HepG2 (cell line): ENCODE data around the gene CCL16. TPM values are rescaled to one million over a fixed set of nuclear protein-coding genes. Genes with fewer than 3 reads are reported as not detected.

Source experiments
- ATAC-seq: fragments of 200-7000 bp; cut with Tn5 transposase; 3 replicates; pipeline ENCODE4 v1.9.1; 2020; ENCODE audit warnings: mild to moderate bottlenecking, moderate library complexity
- BruUV-seq: library from RNA; stranded (reverse); fragments of 400-500 nt; replicated peaks from 2 replicates; lab custom pipeline; 2021; lab: Mats Ljungman, UMichigan
- CTCF ChIA-PET: fragments of 300-600 bp; formaldehyde crosslinking; extraction: SDS; loops from one replicate; lab custom pipeline; 2021; ENCODE audit warnings: low total read pairs, inconsistent platforms, low intra/inter-chr PET ratio; lab: Yijun Ruan, JAX
- POLR2A ChIA-PET: fragments of 350-600 bp; sonication (Branson Sonifier 250); formaldehyde crosslinking; loops from one replicate; lab custom pipeline; 2020; ENCODE audit warnings: antibody characterized with exemption, inconsistent platforms; lab: Yijun Ruan, JAX
- DNase-seq: peaks from one replicate; pipeline ENCODE4 v3.0.0-alpha.2; 2015; ENCODE audit warnings: low spot score
- FAIRE-seq: peaks from 3 replicates; lab custom pipeline; 2011; peaks lifted over from hg19 to GRCh38; lab: Jason Lieb, UNC
- H2AFZ ChIP-seq: one replicate; pipeline ENCODE4 v1.6.1; 2011; ENCODE audit warnings: low read length, inconsistent platforms
- H3K27ac ChIP-seq: fragments of 300-600 bp; 3 replicates; pipeline ENCODE4 v1.8.0; 2011; ENCODE audit warnings: mixed run types, mild to moderate bottlenecking, mixed read lengths, low read length, inconsistent platforms; ENCODE audit not compliant: insufficient read depth; ENCODE audit errors: extremely low read length
- H3K27me3 ChIP-seq, 2 experiments: fragments of 200-600 bp in 1 of 2; 2 replicates in 1 of 2; 3 replicates in 1 of 2; pipeline versions ENCODE4 v1.6.0 to v1.8.0; 2011; ENCODE audit warnings: low read length in 2 of 2, mild to moderate bottlenecking in 2 of 2, moderate library complexity in 2 of 2, inconsistent platforms in 1 of 2; ENCODE audit not compliant: insufficient read depth in 2 of 2, control insufficient read depth in 1 of 2
- H3K36me3 ChIP-seq, 2 experiments: fragments of 200-600 bp in 1 of 2; replicated peaks in 1 of 2; 2 replicates in 1 of 2; 3 replicates in 1 of 2; pipeline versions ENCODE4 v1.5.1 to v1.8.0; 2011; ENCODE audit warnings: low read length in 2 of 2, inconsistent platforms in 1 of 2; ENCODE audit not compliant: insufficient read depth in 2 of 2, control insufficient read depth in 1 of 2
- H3K4me1 ChIP-seq: 2 replicates; pipeline ENCODE4 v1.5.1; 2012; ENCODE audit warnings: low read length, inconsistent platforms; ENCODE audit not compliant: insufficient read depth
- H3K4me2 ChIP-seq: 2 replicates; pipeline ENCODE4 v1.6.0; 2011; ENCODE audit warnings: low read depth, low read length, inconsistent platforms
- H3K4me3 ChIP-seq, 3 experiments: fragments of 200-600 bp in 1 of 3; sonication (generic), shearing (Covaris generic) in 1 of 3; replicated peaks in 1 of 3; 2 replicates each; pipeline ENCODE4 v1.5.1; 2011 to 2016; ENCODE audit warnings: low read length in 3 of 3, inconsistent platforms in 2 of 3, low read depth in 2 of 3, mild to moderate bottlenecking in 2 of 3, control low read depth in 1 of 3, mixed read lengths in 1 of 3; ENCODE audit not compliant: insufficient read depth in 1 of 3
- H3K79me2 ChIP-seq: one replicate; pipeline ENCODE4 v1.6.1; 2011; ENCODE audit warnings: low read length, inconsistent platforms; ENCODE audit not compliant: insufficient read depth
- H3K9ac ChIP-seq: 2 replicates; pipeline ENCODE4 v1.6.0; 2011; ENCODE audit warnings: mild to moderate bottlenecking, low read depth, low read length, inconsistent platforms; ENCODE audit not compliant: insufficient read depth
- H3K9me3 ChIP-seq: 2 replicates; pipeline ENCODE4 v1.5.1; 2012; ENCODE audit warnings: mild to moderate bottlenecking, low read length
- H4K20me1 ChIP-seq: 2 replicates; pipeline ENCODE4 v1.6.0; 2011; ENCODE audit warnings: inconsistent platforms, mild to moderate bottlenecking, low read length, moderate library complexity; ENCODE audit not compliant: insufficient read depth
- FOXA1 ChIP-seq, 2 experiments: fragments of 450-650 bp in 1 of 2; sonication (generic) in 1 of 2; formaldehyde crosslinking in 1 of 2; IDR thresholded peaks; 2 replicates each; pipeline versions ENCODE4 v1.4.0 to v1.6.1; 2016 to 2020; ENCODE audit warnings: missing genetic modification reagents in 1 of 2
- HOXD1 ChIP-seq: sonication (generic); formaldehyde crosslinking; IDR thresholded peaks from 2 replicates; pipeline ENCODE4 v1.5.0; 2020; ENCODE audit warnings: missing genetic modification reagents
- ISL2 ChIP-seq: sonication (generic); formaldehyde crosslinking; IDR thresholded peaks from 2 replicates; pipeline ENCODE4 v1.5.0; 2020; ENCODE audit warnings: missing genetic modification reagents
- KMT2B ChIP-seq: IDR thresholded peaks from 2 replicates; pipeline ENCODE4 v1.6.1; 2016; ENCODE audit warnings: missing genetic modification reagents, missing compliant biosample characterization
- MIER3 ChIP-seq: IDR thresholded peaks from 2 replicates; pipeline ENCODE4 v1.6.1; 2016; ENCODE audit warnings: missing compliant biosample characterization, borderline replicate concordance
- PHF21A ChIP-seq: sonication (generic); formaldehyde crosslinking; IDR thresholded peaks from 2 replicates; pipeline ENCODE4 v1.5.0; 2020; ENCODE audit warnings: mild to moderate bottlenecking, missing genetic modification reagents
- ZNF124 ChIP-seq: sonication (generic); formaldehyde crosslinking; IDR thresholded peaks from 2 replicates; pipeline ENCODE4 v1.4.0; 2020; ENCODE audit warnings: missing genetic modification reagents
- ZNF33A ChIP-seq: sonication (generic); formaldehyde crosslinking; IDR thresholded peaks from 2 replicates; pipeline ENCODE4 v1.5.1; 2020; ENCODE audit warnings: missing genetic modification reagents, mild to moderate bottlenecking, moderate library complexity, borderline replicate concordance
- ZNF33B ChIP-seq: sonication (generic); formaldehyde crosslinking; IDR thresholded peaks from 2 replicates; pipeline ENCODE4 v1.5.1; 2020; ENCODE audit warnings: mild to moderate bottlenecking, missing genetic modification reagents
- WGBS: methylation state at CpG from one replicate; pipeline ENCODE4 v1.1.6; 2017; ENCODE audit warnings: low lambda C conversion rate; 5-methylcytosine and 5-hydroxymethylcytosine counted together
- in situ Hi-C: cut with HindIII; loops from 2 replicates; pipeline ENCODE4 v1.10.0; 2017; ENCODE audit warnings: low pct_unique_long_range_greater_than_20kb; ENCODE audit not compliant: extremely low pct_ligation_motif_present
- intact Hi-C: fragments of 100-400 bp; cut with micrococcal nuclease; formaldehyde crosslinking; loops from one replicate; pipeline ENCODE4 v1.10.0; 2022; ENCODE audit not compliant: unreplicated experiment
- polyA plus RNA-seq, 8 experiments: library from polyadenylated mRNA; depleted of rRNA in 3 of 8; stranded (reverse) in 7 of 8; unstranded in 1 of 8; fragments of >200 nt; fragmentation: Illumina TruSeq in 4 of 8; extraction: Trizol in 4 of 8; gene quantifications; 2 replicates each; pipeline versions ENCODE4 v1.2.1 to v1.2.3, GENCODE V29; 2011 to 2016; ENCODE audit warnings: low read depth in 4 of 8, missing spikeins in 1 of 8, mixed read lengths in 1 of 8; ENCODE audit not compliant: insufficient read depth in 1 of 8
- total RNA-seq, 5 experiments: library from RNA; depleted of rRNA; stranded (reverse); fragments of >200 nt; fragmentation: Illumina TruSeq; extraction: Trizol; gene quantifications; 2 replicates each; pipeline ENCODE4 v1.2.3, GENCODE V29; 2016; ENCODE audit warnings: low read depth in 1 of 5
- TF ChIP-seq, protein P1 (sequence below): sonication (generic); formaldehyde crosslinking; IDR thresholded peaks from 2 replicates; pipeline ENCODE4 v1.4.0; 2020; ENCODE audit warnings: missing genetic modification reagents, borderline replicate concordance
- TF ChIP-seq, protein P2 (sequence below): sonication (generic); formaldehyde crosslinking; IDR thresholded peaks from 2 replicates; pipeline ENCODE4 v1.8.0; 2022; ENCODE audit warnings: low read depth, missing genetic modification reagents
- TF ChIP-seq, protein P3 (sequence below): IDR thresholded peaks from 2 replicates; pipeline ENCODE4 v1.6.1; 2016; ENCODE audit warnings: missing compliant biosample characterization, missing genetic modification reagents, borderline replicate concordance

The CCL16 gene
- total and polyA plus RNA-seq, 2 of the 13 experiments (the other 11 are each of a cell fraction or from before 2014, with no cell fraction given), result 2.0 to 14.7 TPM

DNA sequence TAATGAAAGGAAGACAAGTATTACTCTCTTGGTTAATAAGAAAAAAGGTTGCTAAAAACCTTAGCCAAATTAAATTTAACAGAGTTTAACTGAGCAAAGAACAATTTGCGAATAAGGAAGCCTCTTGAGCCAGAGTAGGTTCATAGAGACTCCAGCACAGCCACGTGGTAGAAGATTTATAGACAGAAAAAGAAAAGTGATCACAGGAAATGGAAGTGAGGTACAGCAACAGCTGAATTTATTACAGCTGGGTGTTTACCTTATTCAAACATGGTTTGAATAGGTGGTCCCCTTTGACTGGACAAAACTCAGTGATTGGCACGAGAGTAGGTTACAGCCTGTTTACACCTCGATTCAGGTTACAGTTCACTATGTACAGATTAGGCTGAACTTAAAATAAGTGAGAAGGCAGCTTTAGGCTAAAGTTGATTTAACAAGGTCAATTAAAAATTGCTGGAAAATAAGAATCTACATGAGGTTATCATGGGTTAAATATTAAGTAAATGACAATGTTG lies 23.4 kb upstream of the CCL16 start:
- no peak overlapping the region for H2AFZ ChIP-seq
- ChIA-PET POLR2A (interaction anchor here (1.0 to 5.0 kb wide), 4 partner anchors 13 to 32 kb away, joined by 3 to 45 read pairs (median 25); partner anchors contain the start of gene CCL16), CTCF (no interaction called here)
- BruUV-seq, result no TSS peak
- peaks cover 3% of the 10 kb centered on the region; the same call in 1 of the 2 replicates for H3K9me3 ChIP-seq
- 72% methylated on average over 4 of the region's 4 CpGs for WGBS
- H3K4me3 ChIP-seq, result no peak overlapping the region
- TF ChIP-seq FOXA1 (IDR thresholded peaks at IDR 0.05), result no peak
- 0 out of 2 replicates have a peak, but pooled peaks have one; percentile 18 for TF ChIP-seq FOXA1 (CRISPR knock-in tag; IDR thresholded peaks at IDR 0.05)
- no peak for TF ChIP-seq ZNF124
- H3K27ac ChIP-seq, result no peak overlapping the region
- H3K4me2 ChIP-seq, result 0 out of 2 replicates have a peak overlapping the region, but pooled peaks have one; percentile 5
- in situ Hi-C loops (loop anchor here (5.0 to 10.0 kb wide), 2 partner anchors 32 to 60 kb away; partner anchors contain the start of gene CCL18), intact Hi-C loops (loop anchor here (5.0 kb wide), 1 partner anchor 172 kb away; no protein-coding TSS in a partner anchor)
- peaks cover 82% of the 10 kb centered on the region for H3K4me1 ChIP-seq
- no peak for FAIRE-seq
- ATAC-seq, result no peak
- H3K36me3 ChIP-seq, result no peaks in the 10 kb centered on the region
- H3K79me2 ChIP-seq, result peaks cover 12% of the 10 kb centered on the region
- H3K9ac ChIP-seq, result no peak overlapping the region
- H4K20me1 ChIP-seq, result no peaks in the 10 kb centered on the region
- DNase-seq, result no peak
- no peaks in the 10 kb centered on the region; a peak in 1 of 5 replicates for H3K27me3 ChIP-seq

DNA sequence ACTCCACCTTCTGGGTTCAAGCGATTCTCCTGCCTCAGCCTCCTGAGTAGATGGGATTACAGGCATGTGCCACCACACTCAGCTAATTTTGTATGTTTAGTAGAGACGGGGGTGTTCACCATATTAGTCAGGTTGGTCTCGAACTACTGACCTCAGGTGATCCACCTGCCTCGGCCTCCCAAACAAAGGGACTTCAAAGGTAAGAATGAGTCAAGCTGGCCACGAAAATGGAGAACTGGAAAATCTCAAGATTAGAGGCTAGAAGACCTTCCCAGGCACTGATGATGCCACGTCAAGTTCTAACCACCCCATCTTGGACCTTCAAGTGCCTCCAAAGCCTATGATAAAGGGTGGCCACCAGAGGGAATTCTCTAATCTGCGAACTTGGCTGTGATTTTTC lies 21.3 kb upstream of the CCL16 start:
- Histone ChIP-seq H4K20me1 (no peaks in the 10 kb centered on the region), H3K9ac (no peak overlapping the region), H3K4me2 (peak overlapping the region; percentile 91), H3K9me3 (no peaks in the 10 kb centered on the region), H2AFZ (no peak overlapping the region), H3K4me1 (peaks cover 75% of the 10 kb centered on the region), H3K79me2 (peaks cover 12% of the 10 kb centered on the region), H3K36me3 (peaks cover 5 to 9% of the 10 kb centered on the region in 2 experiments; a peak in 4 of 5 replicates), H3K27ac (peak overlapping the region; percentile 88), H3K4me3 (no peak overlapping the region), H3K27me3 (no peaks in the 10 kb centered on the region; a peak in 1 of 5 replicates)
- ATAC-seq (no peak), DNase-seq (no peak), FAIRE-seq (no peak)
- in situ Hi-C loops (loop anchor here (10.0 kb wide), 1 partner anchor 62 kb away; the partner anchor contains the start of gene CCL18), intact Hi-C loops (loop anchor here (5.0 kb wide), 1 partner anchor 170 kb away; no protein-coding TSS in a partner anchor)
- CTCF ChIA-PET, result no interaction called here
- 93% methylated on average over 7 of the region's 7 CpGs for WGBS
- POLR2A ChIA-PET, result interaction anchor here (3.3 to 5.0 kb wide), 3 partner anchors 22 to 30 kb away, joined by 9 to 45 read pairs (median 41); partner anchors contain the start of gene CCL16
- BruUV-seq, result no TSS peak
- TF ChIP-seq, protein P1, sequence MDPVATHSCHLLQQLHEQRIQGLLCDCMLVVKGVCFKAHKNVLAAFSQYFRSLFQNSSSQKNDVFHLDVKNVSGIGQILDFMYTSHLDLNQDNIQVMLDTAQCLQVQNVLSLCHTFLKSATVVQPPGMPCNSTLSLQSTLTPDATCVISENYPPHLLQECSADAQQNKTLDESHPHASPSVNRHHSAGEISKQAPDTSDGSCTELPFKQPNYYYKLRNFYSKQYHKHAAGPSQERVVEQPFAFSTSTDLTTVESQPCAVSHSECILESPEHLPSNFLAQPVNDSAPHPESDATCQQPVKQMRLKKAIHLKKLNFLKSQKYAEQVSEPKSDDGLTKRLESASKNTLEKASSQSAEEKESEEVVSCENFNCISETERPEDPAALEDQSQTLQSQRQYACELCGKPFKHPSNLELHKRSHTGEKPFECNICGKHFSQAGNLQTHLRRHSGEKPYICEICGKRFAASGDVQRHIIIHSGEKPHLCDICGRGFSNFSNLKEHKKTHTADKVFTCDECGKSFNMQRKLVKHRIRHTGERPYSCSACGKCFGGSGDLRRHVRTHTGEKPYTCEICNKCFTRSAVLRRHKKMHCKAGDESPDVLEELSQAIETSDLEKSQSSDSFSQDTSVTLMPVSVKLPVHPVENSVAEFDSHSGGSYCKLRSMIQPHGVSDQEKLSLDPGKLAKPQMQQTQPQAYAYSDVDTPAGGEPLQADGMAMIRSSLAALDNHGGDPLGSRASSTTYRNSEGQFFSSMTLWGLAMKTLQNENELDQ (CRISPR knock-in tag), result no peak
- no peak for TF ChIP-seq PHF21A (CRISPR knock-in tag)
- TF ChIP-seq HOXD1, result no peak
- TF ChIP-seq, protein P2, sequence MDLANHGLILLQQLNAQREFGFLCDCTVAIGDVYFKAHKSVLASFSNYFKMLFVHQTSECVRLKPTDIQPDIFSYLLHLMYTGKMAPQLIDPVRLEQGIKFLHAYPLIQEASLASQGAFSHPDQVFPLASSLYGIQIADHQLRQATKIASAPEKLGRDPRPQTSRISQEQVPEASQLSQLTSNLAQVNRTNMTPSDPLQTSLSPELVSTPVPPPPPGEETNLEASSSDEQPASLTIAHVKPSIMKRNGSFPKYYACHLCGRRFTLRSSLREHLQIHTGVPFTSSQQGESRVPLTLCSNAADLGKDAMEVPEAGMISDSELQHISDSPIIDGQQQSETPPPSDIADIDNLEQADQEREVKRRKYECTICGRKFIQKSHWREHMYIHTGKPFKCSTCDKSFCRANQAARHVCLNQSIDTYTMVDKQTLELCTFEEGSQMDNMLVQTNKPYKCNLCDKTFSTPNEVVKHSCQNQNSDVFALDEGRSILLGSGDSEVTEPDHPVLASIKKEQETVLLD, result no peak
- no peak for TF ChIP-seq ISL2 (CRISPR knock-in tag)
- no peak for TF ChIP-seq MIER3 (CRISPR knock-in tag)
- TF ChIP-seq, protein P3, sequence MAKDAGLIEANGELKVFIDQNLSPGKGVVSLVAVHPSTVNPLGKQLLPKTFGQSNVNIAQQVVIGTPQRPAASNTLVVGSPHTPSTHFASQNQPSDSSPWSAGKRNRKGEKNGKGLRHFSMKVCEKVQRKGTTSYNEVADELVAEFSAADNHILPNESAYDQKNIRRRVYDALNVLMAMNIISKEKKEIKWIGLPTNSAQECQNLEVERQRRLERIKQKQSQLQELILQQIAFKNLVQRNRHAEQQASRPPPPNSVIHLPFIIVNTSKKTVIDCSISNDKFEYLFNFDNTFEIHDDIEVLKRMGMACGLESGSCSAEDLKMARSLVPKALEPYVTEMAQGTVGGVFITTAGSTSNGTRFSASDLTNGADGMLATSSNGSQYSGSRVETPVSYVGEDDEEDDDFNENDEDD (CRISPR knock-in tag), result no peak
- TF ChIP-seq ZNF33A (CRISPR knock-in tag), result no peak
- no peak for TF ChIP-seq ZNF33B (CRISPR knock-in tag)
- no peak for TF ChIP-seq KMT2B (CRISPR knock-in tag)
